Measurements from ENCODE around the gene OGDH.
A peak's percentile ranks its signal among the peaks of the same experiment; 100 is the strongest.
"Not testable (repeated sequence)": the region's sequence is repeated elsewhere in the genome, so short reads cannot be mapped to it uniquely, and the experiment has no call there.

Gene OGDH

DNA sequence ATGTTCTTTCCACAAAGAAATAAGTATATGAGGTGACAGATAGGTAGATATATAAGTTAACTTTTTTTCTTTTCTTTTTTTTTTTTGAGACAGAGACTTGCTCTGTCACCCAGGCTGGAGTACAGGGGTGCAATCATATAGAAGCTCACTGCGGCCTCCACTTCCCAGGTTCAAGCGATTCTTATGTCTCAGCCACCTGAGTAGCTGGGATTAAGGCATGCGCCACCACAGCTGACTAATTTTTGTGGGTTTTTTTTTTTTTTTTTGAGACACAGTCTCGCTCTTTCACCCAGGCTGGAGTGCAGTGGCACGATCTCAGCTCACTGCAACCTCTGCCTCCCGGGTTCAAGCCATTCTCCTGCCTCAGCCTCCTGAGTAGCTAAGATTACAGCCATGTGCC, 126.5 kb downstream of the OGDH start:
- not testable (repeated sequence) for H3K27ac Mint-ChIP-seq, H3K36me3 Mint-ChIP-seq, H3K27me3 Mint-ChIP-seq, H3K9me3 Mint-ChIP-seq, ATAC-seq, H3K4me3 Mint-ChIP-seq
- H3K4me1 Mint-ChIP-seq: peaks cover 20% of the 10 kb centered on the region

DNA sequence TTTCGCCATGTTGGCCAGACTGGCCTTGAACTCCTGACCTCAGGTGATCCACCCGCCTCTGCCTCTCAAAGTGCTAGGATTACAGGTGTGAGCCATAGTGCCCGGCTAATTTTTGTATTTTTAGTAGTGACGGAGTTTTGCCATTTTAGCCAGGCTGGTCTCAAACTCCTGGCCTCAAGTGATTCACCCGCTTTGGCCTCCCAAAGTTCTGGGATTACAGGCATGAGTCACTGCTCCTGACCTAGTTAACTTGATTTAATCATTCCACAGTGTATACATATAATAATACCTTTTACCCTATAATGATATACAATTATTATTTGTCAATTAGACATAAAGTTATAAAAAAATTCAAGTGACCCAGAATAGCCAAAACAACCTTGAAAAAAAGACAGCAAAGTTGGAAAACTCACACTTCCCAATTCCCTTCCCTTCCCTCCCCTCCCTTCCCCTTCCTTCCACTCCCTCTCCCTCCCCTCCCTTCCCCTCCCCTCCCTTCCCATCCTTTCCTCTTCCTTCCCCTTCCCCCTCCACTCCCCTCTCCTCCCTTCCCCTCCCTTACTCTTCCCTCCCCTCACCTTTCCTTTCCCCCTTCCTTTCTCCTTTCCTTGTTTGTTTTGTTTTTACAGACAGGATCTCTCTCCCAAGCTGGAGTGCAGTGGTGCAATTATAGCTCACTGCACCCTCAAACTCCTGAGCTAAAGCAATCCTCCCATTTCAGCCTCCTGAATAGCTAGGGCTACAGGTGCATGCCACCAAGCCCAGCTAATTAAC, 127.5 kb downstream of the OGDH start:
- ATAC-seq: no peak
- no peaks in the 10 kb centered on the region for H3K36me3 Mint-ChIP-seq

DNA sequence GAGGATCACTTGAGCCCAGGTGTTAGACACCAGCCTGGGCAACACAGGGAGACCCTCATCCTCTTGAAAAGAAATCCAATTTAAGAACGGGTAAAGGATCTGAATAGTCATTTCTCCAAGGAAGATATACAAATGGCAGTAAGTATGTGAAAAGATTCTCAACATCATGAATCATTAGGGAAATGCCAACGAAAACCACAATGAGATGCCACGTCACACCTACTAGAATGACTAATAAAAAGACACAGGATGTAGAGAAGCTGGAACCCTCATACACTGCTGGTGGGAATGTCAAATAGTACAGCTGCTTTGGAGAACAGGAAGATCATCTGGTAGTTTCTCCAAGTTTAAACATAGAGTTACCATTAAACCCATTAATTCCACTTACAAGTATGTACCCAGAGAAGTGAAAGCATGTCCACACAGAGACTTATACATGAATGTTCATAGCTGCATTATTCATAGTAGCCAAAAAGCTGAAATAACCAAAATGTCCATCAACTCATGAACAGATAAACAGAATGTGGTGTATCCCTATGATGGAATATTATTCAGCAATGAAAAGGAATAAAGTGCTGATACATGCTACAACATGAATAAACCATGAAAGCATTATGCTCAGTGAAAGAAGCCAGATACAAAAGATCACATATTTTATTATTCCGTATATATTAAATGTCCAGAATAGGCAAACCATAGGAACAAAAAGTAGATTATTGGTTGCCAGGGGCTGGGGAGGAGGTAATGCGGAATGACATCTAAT, 129.2 kb downstream of the OGDH start:
- ATAC-seq: peak; percentile 85
- H3K4me3 Mint-ChIP-seq: peak overlapping the region; percentile 11
- no peaks in the 10 kb centered on the region for H3K9me3 Mint-ChIP-seq
- H3K27me3 Mint-ChIP-seq: no peaks in the 10 kb centered on the region
- peak overlapping the region; percentile 69 for H3K27ac Mint-ChIP-seq
- peaks cover 13% of the 10 kb centered on the region for H3K4me1 Mint-ChIP-seq
- no peaks in the 10 kb centered on the region for H3K36me3 Mint-ChIP-seq

More for the DNA sequence above, 127.5 kb downstream of the OGDH start:
- Mint-ChIP-seq H3K9me3 (no peaks in the 10 kb centered on the region), H3K27me3 (no peaks in the 10 kb centered on the region), H3K4me1 (peaks cover 20% of the 10 kb centered on the region), H3K27ac (no peak overlapping the region), H3K4me3 (no peak overlapping the region)

DNA sequence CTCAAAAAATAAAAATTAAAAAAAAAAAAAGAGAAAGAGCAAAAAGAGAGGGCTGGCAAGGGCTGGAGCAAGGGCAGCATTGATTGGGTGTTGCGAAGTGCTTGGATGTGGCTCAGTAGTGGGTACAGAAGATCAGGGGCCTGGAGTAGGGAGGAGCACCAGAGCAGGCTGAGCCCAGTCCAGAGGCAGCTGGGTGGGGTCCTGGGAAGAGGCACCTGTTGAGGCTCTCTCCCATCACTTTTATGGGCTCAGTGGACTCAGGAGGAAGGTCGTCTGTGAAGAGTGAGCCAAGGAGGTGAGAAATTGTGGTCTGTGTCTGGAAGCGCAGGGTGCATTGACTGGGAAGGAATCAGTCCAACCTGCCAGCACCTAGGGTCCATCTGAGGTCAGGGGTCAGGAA, 130.5 kb downstream of the OGDH start:
- no peak for ATAC-seq
- no peak overlapping the region for H3K4me3 Mint-ChIP-seq
- H3K9me3 Mint-ChIP-seq: no peaks in the 10 kb centered on the region
- no peaks in the 10 kb centered on the region for H3K36me3 Mint-ChIP-seq
- H3K27me3 Mint-ChIP-seq: no peaks in the 10 kb centered on the region
- H3K27ac Mint-ChIP-seq: no peak overlapping the region
- H3K4me1 Mint-ChIP-seq: peaks cover 13% of the 10 kb centered on the region

DNA sequence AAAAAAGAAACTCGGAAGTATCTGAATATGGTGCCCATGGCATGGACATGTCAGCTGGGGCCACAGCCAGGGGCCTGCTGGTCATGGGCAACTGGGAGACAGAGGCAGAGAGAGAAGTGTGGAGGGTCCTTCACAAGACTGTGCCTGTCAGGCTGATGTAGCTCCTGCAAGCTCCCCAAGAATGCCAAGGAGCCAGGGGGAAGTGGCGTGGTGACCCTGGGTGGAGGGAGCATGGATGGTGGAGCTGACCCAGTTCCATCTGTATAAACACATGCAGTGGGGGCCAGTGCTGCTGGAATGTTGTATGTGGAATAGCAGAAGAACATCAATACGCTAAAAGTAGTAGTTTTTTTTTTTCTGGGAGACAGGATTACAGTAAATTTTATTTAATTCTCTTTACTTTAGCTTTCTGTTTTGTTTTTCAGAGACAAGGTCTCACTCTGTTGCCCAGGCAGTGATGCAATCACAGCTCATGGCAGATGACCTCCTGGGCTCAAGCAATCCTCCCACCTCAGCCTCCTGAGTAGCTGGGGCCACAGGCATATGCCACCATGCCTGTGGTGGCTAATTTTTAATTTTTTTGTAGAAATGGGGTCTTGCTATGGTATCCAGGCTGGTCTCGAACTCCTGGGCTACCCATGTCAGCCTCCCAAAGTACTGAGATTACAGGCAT, 131.8 kb downstream of the OGDH start:
- no peaks in the 10 kb centered on the region for H3K9me3 Mint-ChIP-seq
- H3K36me3 Mint-ChIP-seq: no peaks in the 10 kb centered on the region
- no peaks in the 10 kb centered on the region for H3K27me3 Mint-ChIP-seq
- H3K27ac Mint-ChIP-seq: no peak overlapping the region
- no peak for ATAC-seq
- H3K4me3 Mint-ChIP-seq: no peak overlapping the region
- H3K4me1 Mint-ChIP-seq: peaks cover 13% of the 10 kb centered on the region

DNA sequence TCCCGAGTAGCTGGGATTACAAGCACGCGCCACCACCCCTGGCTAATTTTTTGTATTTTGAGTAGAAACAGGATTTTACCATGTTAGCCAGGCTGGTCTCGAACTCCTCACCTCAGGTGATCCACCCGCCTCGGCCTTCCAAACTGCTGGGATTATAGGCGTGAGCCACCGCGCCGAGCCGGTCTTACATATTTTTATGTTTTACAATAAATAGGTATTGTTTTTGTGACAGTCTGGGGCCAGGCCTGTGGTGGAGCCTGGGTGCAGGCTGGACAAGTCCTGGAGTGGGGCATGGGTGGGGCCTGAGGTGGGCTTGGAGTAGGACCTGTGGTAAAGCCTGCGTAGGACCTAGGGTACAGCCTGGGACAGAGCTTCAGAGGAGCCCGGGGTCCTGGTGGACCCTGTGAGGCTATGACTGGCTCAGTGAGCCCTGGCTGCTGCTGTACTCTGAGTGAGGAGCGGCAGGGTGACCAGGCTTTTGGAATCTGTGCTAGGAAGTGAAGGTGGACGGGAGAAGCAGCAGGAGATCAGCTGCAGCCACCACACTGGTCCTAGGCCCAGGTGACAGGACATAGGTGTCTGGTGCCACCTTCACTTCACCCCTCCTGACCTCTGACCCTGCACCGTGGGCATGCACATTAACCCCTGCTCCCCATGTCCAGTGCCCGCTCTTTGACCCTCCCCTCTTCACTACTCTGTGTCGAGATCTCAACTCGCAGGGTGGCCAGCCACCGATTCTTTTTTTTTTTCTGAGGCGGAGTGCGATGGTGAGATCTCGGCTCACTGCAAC, 132.6 kb downstream of the OGDH start:
- ATAC-seq: no peak
- no peak overlapping the region for H3K27ac Mint-ChIP-seq
- peaks cover 13% of the 10 kb centered on the region for H3K4me1 Mint-ChIP-seq

DNA sequence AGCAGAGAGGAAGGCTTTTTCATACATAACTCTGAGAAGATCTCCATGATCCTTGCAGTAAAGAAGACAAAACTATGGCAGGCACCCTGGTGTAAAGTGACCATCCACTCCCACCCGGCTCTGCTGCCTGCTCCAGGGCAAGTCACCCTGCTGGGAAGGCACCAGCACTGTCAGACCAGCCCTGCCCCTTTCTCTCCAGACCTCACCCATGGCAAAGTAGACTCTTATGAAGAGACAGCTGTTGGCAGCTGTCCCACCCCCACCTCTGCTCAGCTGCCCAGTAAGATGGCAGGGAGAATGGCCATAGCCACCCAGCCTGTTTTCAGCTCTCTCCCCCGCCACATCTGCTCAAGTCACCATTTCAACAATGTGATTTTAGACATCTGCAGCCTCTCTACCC, 133.6 kb downstream of the OGDH start:
- Mint-ChIP-seq H3K27me3 (no peaks in the 10 kb centered on the region), H3K9me3 (no peaks in the 10 kb centered on the region), H3K27ac (no peak overlapping the region), H3K4me3 (no peak overlapping the region), H3K4me1 (peaks cover 8% of the 10 kb centered on the region), H3K36me3 (no peaks in the 10 kb centered on the region)
- ATAC-seq: no peak

More for the DNA sequence above, 132.6 kb downstream of the OGDH start:
- no peaks in the 10 kb centered on the region for H3K9me3 Mint-ChIP-seq
- no peak overlapping the region for H3K4me3 Mint-ChIP-seq
- no peaks in the 10 kb centered on the region for H3K27me3 Mint-ChIP-seq
- H3K36me3 Mint-ChIP-seq: no peaks in the 10 kb centered on the region

DNA sequence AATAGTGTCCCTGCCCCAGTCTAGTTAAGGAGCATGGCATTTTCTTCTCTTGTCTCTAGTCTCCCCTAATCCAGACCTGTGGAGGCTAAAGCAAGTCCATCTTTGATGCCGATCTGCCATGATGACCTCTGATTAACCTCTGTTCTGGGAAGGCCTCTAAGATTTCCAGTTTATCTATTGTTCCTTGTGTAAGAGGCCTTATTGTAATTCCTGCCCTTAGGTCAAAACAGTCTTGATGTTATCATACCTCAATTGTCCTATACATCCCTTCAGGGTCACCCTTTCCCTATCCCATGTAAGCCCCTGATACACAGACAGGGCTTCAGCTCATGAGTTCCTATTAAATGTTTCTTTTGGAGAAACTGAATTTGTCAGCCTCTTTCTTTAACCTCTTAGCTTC, 137.3 kb downstream of the OGDH start:
- no peaks in the 10 kb centered on the region for H3K36me3 Mint-ChIP-seq

DNA sequence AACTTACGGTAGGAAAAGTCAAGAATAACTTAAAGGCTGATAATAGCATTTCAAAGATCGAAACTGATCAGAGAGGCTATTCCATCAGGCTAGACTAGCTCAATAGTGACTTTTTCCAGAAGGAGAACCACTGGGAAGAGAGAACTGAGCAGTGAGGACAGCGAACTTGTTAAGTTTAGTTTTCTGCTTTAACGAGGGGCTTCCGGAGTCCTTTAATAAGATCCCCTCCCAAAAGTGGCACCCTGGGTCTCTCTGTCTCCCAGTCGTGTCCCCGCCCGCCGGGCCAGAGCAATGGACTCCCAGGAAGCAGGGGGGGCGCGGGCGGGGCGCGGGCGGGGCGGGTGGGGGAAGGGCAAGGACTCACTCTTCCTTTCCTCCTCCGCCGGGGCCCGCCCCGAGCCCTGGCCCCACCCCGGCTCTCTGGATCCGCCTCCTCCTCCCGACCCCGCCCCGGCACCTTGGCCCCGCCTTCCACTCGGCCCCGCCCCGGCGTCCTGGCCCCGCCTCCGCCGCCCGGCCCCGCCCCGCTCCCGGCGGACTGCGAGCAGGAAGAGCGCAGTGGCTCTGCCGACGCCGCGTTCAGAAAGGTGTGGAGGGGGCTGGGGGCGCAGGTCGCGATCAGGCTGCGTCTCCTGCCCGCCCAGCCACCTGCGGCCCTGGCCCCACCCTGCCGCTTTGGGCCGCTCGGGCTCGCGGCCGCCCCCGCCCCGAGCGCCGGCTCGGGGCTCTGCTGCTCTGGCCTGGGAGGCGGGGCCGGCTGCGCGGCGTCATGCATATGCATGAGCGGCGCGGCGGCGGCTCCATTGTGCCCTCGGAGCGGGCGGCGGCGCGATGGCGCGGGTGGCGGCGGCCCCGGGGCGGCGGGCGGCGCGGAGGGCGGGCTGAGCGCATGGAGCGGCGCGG, 141.9 kb downstream of the OGDH start, which contains the start of gene ZMIZ2:
Gene ZMIZ2 (plus strand): TSS at position 803 of the 903 bp plus-strand sequence. CDS start 7,403 bp downstream, outside the sequence.
- H3K27ac Mint-ChIP-seq: peak within 1 kb of the TSS; percentile 74
- peaks cover 16% of the 10 kb centered on the region for H3K36me3 Mint-ChIP-seq
- H3K4me3 Mint-ChIP-seq: peak within 1 kb of the TSS; percentile 88
- no peaks in the 10 kb centered on the region for H3K27me3 Mint-ChIP-seq
- ATAC-seq: peak; percentile 87
- H3K9me3 Mint-ChIP-seq: no peaks in the 10 kb centered on the region
- H3K4me1 Mint-ChIP-seq: peaks cover 42% of the 10 kb centered on the region

More for the DNA sequence above, 137.3 kb downstream of the OGDH start:
- no peak for ATAC-seq
- Mint-ChIP-seq H3K27ac (no peak overlapping the region), H3K4me3 (no peak overlapping the region), H3K27me3 (no peaks in the 10 kb centered on the region), H3K4me1 (peaks cover 7% of the 10 kb centered on the region), H3K9me3 (no peaks in the 10 kb centered on the region)

DNA sequence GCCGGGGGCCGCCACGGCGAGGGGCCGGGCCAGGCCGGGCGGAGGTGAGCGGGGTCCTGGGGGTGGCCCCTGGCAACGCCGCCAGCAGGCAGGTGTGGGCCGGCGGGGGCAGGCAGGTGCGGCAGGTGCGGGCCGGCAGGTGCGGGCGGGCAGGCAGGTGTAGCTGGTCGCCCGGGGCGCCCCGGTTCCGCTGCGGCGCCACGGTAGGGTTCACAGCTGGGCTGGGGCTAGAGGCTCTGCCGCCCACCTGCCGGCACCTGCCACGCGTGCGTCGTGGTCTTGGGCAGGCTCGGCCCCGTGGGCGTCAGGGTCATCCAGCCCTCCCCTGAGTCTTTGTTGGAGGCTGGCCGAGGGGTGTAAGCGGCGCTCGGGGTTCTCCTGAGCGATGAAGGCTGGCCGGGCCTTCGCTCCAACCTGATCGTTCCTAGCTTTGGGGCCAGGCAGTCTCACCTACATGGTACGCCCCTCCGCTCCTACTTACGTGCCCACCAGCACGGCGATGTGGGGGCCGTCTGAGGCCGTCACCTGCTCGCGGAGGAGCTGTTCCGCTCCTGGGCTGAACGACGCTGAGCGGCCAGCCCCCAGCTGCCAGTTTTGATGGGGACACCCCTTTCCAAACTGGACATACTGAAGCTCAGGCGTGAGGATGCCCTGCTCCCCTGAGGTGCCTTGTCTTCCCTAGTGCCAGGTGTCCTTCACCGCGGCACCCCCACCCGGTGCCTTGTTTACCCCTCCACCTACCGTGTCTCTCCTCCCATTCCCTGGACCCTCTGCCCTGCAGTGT, 142.7 kb downstream of the OGDH start:
- Mint-ChIP-seq H3K27ac (peak overlapping the region; percentile 74), H3K4me3 (peak overlapping the region; percentile 88), H3K36me3 (peaks cover 16% of the 10 kb centered on the region), H3K4me1 (peaks cover 46% of the 10 kb centered on the region), H3K9me3 (no peaks in the 10 kb centered on the region), H3K27me3 (no peaks in the 10 kb centered on the region)
- ATAC-seq: peak; percentile 58

DNA sequence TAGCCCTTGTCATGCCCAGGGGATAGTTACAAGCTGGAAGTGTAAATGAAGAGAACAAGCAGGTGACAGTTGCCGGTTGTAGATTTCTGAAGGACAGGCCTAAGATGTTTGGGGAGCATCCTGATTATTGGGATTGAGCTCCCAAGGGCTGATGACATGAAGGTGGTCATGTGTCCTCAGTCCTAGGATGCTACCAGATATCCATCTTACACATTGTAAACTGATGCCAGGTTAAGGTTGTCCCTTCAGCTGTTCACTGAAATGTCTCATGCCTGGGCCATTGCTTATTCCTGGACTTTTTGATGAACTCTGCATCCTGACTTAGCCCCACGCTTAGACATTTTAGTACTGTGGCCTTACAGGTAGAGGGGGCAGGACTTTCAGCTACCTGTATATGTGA, 143.6 kb downstream of the OGDH start:
- Mint-ChIP-seq H3K4me3 (peak overlapping the region; percentile 88), H3K9me3 (no peaks in the 10 kb centered on the region), H3K4me1 (peaks cover 55% of the 10 kb centered on the region), H3K27me3 (no peaks in the 10 kb centered on the region), H3K27ac (peak overlapping the region; percentile 74), H3K36me3 (peaks cover 16% of the 10 kb centered on the region)
- ATAC-seq: no peak

DNA sequence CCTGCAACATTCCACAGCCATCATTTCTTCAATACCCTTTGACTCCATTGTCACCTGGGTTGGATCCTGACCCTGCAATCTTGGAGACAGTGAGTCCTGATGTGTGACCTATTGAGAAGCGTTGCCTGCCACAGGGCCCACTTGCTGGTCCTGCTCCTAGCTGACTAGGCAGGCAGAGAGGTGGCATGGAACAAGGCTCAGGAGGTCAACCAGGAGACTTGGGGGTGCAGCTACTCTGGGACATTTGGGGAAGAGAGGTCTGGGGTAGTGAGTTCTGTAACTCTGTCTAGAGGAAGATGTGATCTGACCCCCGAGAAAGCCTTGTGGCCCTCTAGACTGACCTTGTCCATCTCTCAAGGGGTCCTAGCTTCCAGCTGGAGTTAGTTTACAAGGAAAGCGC, 144.0 kb downstream of the OGDH start:
- peak overlapping the region; percentile 88 for H3K4me3 Mint-ChIP-seq
- ATAC-seq: no peak
- H3K27me3 Mint-ChIP-seq: no peaks in the 10 kb centered on the region
- H3K27ac Mint-ChIP-seq: peak overlapping the region; percentile 74
- no peaks in the 10 kb centered on the region for H3K9me3 Mint-ChIP-seq
- peaks cover 59% of the 10 kb centered on the region for H3K4me1 Mint-ChIP-seq
- H3K36me3 Mint-ChIP-seq: peaks cover 16% of the 10 kb centered on the region

DNA sequence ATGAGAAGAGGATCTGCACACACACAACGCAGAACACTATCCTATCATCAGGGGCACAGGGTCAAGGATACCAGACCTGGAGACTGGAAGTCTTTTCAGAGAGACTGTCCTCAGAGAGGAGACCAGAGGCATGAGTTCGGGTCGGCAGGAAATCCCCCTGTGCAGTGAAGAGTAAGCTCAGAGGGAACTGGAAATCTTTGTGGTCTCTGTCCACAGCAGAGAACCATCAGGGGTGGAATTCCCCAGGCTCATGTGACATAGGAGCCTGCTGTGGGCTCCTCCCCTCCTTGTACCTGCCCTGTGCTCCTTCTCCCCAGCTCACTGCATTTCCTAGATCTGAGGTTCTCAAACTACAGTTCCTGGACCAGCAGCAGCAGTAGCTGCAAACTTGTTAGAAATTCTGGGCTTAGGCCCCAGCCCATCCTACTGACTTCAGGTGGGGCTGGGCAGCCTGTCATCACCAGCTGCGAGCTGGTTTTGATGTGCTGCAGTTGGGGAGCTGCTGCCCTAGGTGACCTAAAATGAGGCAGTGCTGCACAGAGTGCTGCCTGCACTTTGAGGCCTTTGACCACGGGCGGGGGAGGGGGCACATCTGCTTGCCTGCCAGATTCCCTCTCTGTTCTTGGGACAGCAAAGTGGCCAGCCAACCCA, 144.6 kb downstream of the OGDH start:
- Mint-ChIP-seq H3K36me3 (peaks cover 16% of the 10 kb centered on the region), H3K27ac (peak overlapping the region; percentile 74), H3K4me1 (peaks cover 62% of the 10 kb centered on the region), H3K27me3 (no peaks in the 10 kb centered on the region), H3K4me3 (peak overlapping the region; percentile 88), H3K9me3 (no peaks in the 10 kb centered on the region)
- ATAC-seq: peak; percentile 81

Measured in stimulated activated memory B cell treated with anti-CD40 and anti-IgM and Interleukin-4, amounts not matched to agents 10 μg/mL and 1 μg/mL and 100 μg/mL, for 72 hours (primary cell).